PC-9 (cell line): ENCODE results near the gene ADCY2. TPM values are rescaled to one million over a fixed set of nuclear protein-coding genes. Genes with fewer than 3 reads are reported as not detected.

Source experiments
- BruUV-seq: library from RNA; stranded (reverse); fragments of 400-500 nt; replicated peaks from 2 replicates; lab custom pipeline; 2021; lab: Mats Ljungman, UMichigan
- CTCF ChIA-PET: fragments of 300-600 bp; sonication (Branson Sonifier 250); formaldehyde crosslinking; loops from one replicate; lab custom pipeline; 2022; ENCODE audit warnings: antibody characterized with exemption; lab: Charles Lee
- POLR2A ChIA-PET: fragments of 300-600 bp; sonication (Branson Sonifier 250); formaldehyde crosslinking; loops from one replicate; lab custom pipeline; 2022; ENCODE audit warnings: antibody characterized with exemption; ENCODE audit not compliant: unreplicated experiment; lab: Charles Lee
- DNase-seq, 2 experiments: peaks; one replicate each; pipeline versions ENCODE4 v3.0.0 to v3.0.0-alpha.2; 2015 to 2022; ENCODE audit warnings: mixed read lengths in 1 of 2
- H2AFZ ChIP-seq: fragments of 200-600 bp; sonication (generic); 2 replicates; pipeline ENCODE4 v1.8.1; 2017; ENCODE audit warnings: antibody characterized with exemption
- H3F3A ChIP-seq: fragments of 200-600 bp; sonication (generic); 2 replicates; pipeline ENCODE4 v1.8.1; 2017; ENCODE audit warnings: antibody characterized with exemption, mild to moderate bottlenecking, low read depth; ENCODE audit not compliant: insufficient read depth
- H3K27ac ChIP-seq: fragments of 200-600 bp; sonication (generic); 2 replicates; pipeline ENCODE4 v1.6.1; 2016; ENCODE audit warnings: mixed run types
- H3K27me3 ChIP-seq: fragments of 200-600 bp; sonication (generic); 2 replicates; pipeline ENCODE4 v1.6.1; 2016; ENCODE audit warnings: low read depth, mixed run types; ENCODE audit not compliant: insufficient read depth
- H3K36me3 ChIP-seq: fragments of 200-600 bp; sonication (generic); 2 replicates; pipeline ENCODE4 v1.6.1; 2016; ENCODE audit warnings: low read depth, mixed run types
- H3K4me1 ChIP-seq: fragments of 200-600 bp; sonication (generic); replicated peaks from 2 replicates; pipeline ENCODE4 v1.6.1; 2016; ENCODE audit warnings: mixed run types; ENCODE audit not compliant: insufficient read depth
- H3K4me2 ChIP-seq: fragments of 200-600 bp; sonication (generic); 2 replicates; pipeline ENCODE4 v1.6.1; 2017; ENCODE audit warnings: mixed run types
- H3K4me3 ChIP-seq: fragments of 200-600 bp; sonication (generic); 2 replicates; pipeline ENCODE4 v1.6.1; 2016; ENCODE audit warnings: mixed run types
- H3K79me2 ChIP-seq: fragments of 200-600 bp; sonication (generic); 2 replicates; pipeline ENCODE4 v1.6.1; 2017; ENCODE audit warnings: low read depth, mixed run types
- H3K9me2 ChIP-seq: fragments of 200-600 bp; sonication (generic); 2 replicates; pipeline ENCODE4 v1.8.1; 2017; ENCODE audit warnings: mild to moderate bottlenecking; ENCODE audit not compliant: insufficient read depth
- H3K9me3 ChIP-seq: fragments of 200-600 bp; sonication (generic); 2 replicates; pipeline ENCODE4 v1.8.1; 2016; ENCODE audit warnings: low read depth; ENCODE audit not compliant: insufficient read depth
- H4K20me1 ChIP-seq: fragments of 200-600 bp; sonication (generic); 2 replicates; pipeline ENCODE4 v1.8.1; 2017; ENCODE audit not compliant: insufficient read depth
- CTCF ChIP-seq: fragments of 200-600 bp; sonication (generic); conservative IDR thresholded peaks from 2 replicates; pipeline ENCODE4 v1.6.1; 2017; ENCODE audit warnings: mixed run types, antibody characterized with exemption, mild to moderate bottlenecking, moderate library complexity
- EZH2 ChIP-seq: fragments of 200-600 bp; sonication (generic); IDR thresholded peaks from 2 replicates; pipeline ENCODE4 v1.8.0; 2017; ENCODE audit warnings: antibody characterized with exemption, low read depth
- intact Hi-C: fragments of 100-400 bp; cut with micrococcal nuclease; formaldehyde crosslinking; loops from one replicate; pipeline ENCODE4 v1.10.0; 2022; ENCODE audit not compliant: unreplicated experiment
- total RNA-seq: library from RNA; stranded (reverse); gene quantifications from 2 replicates; pipeline ENCODE4 v1.2.3, GENCODE V29; 2021

Gene ADCY2
- total RNA-seq, 1 experiment from 2014 or later: not detected

GRCh38 chr5:7659420-7659819 is 263.5 kb downstream of the ADCY2 start:
- no peak overlapping the region for H2AFZ ChIP-seq
- H3K27me3 ChIP-seq: peaks cover 50% of the 10 kb centered on the region
- DNase-seq: no peak
- H3K4me3 ChIP-seq: no peak overlapping the region
- no peaks in the 10 kb centered on the region for H3K36me3 ChIP-seq
- no peak overlapping the region for H3K4me2 ChIP-seq
- H3K9me3 ChIP-seq: no peaks in the 10 kb centered on the region
- no peaks in the 10 kb centered on the region for H3K9me2 ChIP-seq
- ChIA-PET CTCF (no interaction called here), POLR2A (no interaction called here)
- intact Hi-C loops: no loop called here
- no peaks in the 10 kb centered on the region for H3K4me1 ChIP-seq
- no peaks in the 10 kb centered on the region; the same call in 1 of the 2 replicates for H4K20me1 ChIP-seq
- H3K79me2 ChIP-seq: no peaks in the 10 kb centered on the region
- no peak for TF ChIP-seq EZH2
- TF ChIP-seq CTCF: no peak
- H3K27ac ChIP-seq: no peak overlapping the region
- BruUV-seq: no TSS peak
- H3F3A ChIP-seq: no peaks in the 10 kb centered on the region

- no peak for TF ChIP-seq CTCF
- Histone ChIP-seq H3K36me3 (no peaks in the 10 kb centered on the region), H2AFZ (no peak overlapping the region), H3K4me1 (no peaks in the 10 kb centered on the region), H3K27ac (no peak overlapping the region), H3K4me3 (no peak overlapping the region), H3K4me2 (no peak overlapping the region), H4K20me1 (no peaks in the 10 kb centered on the region; the same call in 1 of the 2 replicates), H3K27me3 (peaks cover 57% of the 10 kb centered on the region), H3K9me2 (no peaks in the 10 kb centered on the region), H3F3A (no peaks in the 10 kb centered on the region), H3K9me3 (no peaks in the 10 kb centered on the region), H3K79me2 (no peaks in the 10 kb centered on the region)
- ChIA-PET CTCF (no interaction called here), POLR2A (no interaction called here)
- DNase-seq: no peak
- intact Hi-C loops: no loop called here
- BruUV-seq: no TSS peak
Measured at GRCh38 chr5:7662289-7662688, 266.4 kb downstream of the ADCY2 start.

GRCh38 chr5:7663808-7664207 is 267.9 kb downstream of the ADCY2 start:
- peaks cover 56% of the 10 kb centered on the region for H3K27me3 ChIP-seq
- no peaks in the 10 kb centered on the region for H3K9me3 ChIP-seq
- H3K36me3 ChIP-seq: no peaks in the 10 kb centered on the region
- intact Hi-C loops: no loop called here
- BruUV-seq: no TSS peak
- CTCF ChIA-PET: no interaction called here
- no peaks in the 10 kb centered on the region for H3K4me1 ChIP-seq
- H3K79me2 ChIP-seq: no peaks in the 10 kb centered on the region
- H3K9me2 ChIP-seq: no peaks in the 10 kb centered on the region
- TF ChIP-seq EZH2 (no peak), CTCF (no peak)
- no peaks in the 10 kb centered on the region for H3F3A ChIP-seq
- no peak for DNase-seq
- no peak overlapping the region for H2AFZ ChIP-seq
- no peak overlapping the region for H3K4me2 ChIP-seq
- POLR2A ChIA-PET: no interaction called here
- no peak overlapping the region for H3K4me3 ChIP-seq
- H3K27ac ChIP-seq: no peak overlapping the region
- H4K20me1 ChIP-seq: no peaks in the 10 kb centered on the region; the same call in 1 of the 2 replicates
